Bone marrow (tissue), 2 donors: ENCODE measurements around the gene NEMP1.
"Not testable (repeated sequence)": the region's sequence is repeated elsewhere in the genome, so short reads cannot be mapped to it uniquely, and the experiment has no call there.

ENCODE experiments used
- DNase-seq, 2 donors: peaks; one replicate each; lab custom pipeline; 2025; lab: John Stamatoyannopoulos, UW

The NEMP1 gene

GRCh38 chr12:57029457-57029856, 49.1 kb downstream of the NEMP1 start:
- no peak for DNase-seq

DNA sequence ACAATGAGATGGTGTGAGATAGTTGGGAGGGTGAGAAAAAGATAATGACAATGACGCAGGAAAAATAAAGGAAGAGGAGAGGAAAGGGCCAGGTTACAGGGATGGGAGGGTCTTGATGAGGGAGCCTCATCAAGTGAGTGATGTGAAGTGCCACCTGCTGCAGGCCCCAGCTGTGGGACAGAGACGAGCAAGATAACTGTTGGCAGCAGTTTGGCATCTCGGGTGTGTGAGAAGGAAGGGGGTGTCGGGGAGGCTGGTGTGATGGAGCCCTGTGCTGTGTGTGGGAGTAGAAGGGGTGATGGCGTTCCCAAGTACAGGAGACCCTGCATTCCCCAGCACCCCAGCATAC, 50.8 kb downstream of the NEMP1 start:
- no peak for DNase-seq

DNA sequence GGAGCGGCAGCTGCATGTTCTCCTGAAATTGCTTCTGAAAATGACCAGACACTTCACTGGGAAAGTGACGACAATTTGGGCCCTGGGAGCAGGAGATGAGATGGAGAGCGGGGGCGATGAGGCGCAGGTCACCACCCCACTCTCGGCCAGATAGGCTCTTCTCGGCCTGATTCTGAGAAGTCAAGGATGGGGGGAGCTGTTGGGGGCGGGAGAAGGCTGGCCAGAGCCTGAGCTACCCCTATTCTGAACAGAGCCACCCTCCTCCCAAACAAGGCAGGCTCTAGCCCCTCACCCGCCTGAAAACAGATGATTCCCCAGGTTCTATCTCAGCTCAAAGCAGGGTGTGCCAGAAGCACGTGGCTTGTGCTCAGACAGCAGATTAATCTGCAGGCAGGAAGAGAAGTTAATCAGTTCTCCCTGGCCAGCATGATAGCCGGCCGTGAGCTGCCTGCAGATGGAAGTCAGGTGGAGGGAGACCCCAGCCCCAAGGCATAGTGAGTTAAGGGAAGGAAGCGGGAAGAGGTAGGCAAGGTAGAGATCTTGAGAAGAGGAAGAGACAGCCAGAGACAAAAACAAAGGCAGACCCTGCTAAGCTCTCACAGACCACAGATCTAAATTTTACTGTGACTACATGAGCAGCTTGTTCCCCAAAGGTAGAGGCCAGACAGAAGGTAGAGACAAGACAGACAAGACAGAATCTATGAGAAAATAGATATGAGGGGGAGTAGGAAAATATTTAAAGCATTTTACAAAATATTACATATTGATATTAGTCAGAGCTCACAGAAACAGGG, 51.4 kb downstream of the NEMP1 start:
- DNase-seq = no peak

GRCh38 chr12:57025196-57025595, 53.4 kb downstream of the NEMP1 start:
- no peak for DNase-seq

DNA sequence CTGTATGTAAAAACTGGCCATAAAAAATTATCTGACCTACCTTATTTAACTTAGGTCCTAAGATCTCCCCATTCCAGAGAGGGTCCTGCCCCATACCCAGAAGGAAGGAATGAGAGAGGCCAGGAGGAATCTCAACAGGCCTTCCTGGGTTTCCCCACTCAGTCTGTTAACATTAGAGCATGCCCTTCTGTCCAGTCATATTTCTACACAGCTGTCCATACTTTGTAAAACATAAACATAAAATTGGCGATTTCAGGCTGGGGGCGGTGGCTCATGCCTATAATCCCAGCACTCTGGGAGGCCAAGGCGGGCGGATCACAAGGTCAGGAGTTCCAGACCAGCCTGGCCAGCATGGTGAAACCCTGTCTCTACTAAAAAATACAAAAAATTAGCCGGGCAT, 56.3 kb downstream of the NEMP1 start:
- not testable (repeated sequence) for DNase-seq

DNA sequence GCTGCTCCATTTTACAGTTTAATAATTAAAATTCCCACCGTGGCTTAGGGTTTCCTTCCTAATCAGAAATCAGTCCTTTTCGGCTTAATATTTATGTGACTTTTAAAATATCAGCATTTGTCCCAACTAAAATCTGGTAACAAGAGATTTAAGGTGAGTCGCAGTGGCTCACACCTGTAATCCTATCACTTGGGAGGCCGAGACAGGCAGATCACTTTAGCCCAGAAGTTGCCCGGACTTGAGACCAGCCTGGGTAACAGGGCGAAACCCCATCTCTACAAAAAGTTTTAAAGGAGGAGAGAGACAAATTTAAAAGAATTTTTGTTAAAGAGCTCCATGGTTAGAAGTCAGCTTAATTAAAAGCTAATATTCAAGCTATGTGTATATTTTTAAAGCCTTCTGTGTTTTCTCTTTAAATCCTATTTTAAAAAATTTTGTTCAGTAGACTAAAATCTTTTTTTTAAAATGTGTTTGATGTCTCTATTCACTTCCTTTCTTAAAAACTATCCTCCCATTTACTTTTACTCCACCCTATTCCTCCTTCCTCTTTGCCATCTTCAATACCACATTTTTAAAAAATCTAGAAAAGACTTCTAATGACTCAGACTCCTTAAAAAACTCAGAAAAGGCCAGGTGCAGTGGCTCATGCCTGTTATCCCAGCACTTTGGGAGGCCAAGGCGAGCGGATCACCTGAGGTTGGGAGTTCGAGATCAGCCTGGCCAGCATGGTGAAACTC, 58.4 kb downstream of the NEMP1 start:
- no peak for DNase-seq

GRCh38 chr12:57018906-57019305, 59.7 kb downstream of the NEMP1 start:
- no peak for DNase-seq

DNA sequence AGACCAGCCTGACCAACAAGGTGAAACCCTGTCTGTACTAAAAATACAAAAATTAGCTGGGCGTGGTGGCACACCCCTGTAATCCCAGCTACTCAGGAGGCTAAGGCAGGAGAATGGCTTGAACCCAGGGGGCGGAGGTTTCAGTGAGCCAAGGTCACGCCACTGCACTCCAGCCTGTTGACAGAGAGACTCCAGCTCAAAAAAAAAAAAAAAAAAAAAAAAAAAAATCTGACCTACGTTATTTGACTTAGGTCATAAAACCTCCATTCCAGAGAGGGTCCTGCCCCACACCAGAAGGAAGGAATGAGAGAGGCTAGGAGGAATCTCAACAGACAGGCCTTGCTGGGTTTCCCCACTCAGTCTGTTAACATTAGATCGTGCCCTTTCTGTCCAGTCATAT, 60.2 kb downstream of the NEMP1 start:
- not testable (repeated sequence) for DNase-seq

GRCh38 chr12:57016348-57016747, 62.2 kb downstream of the NEMP1 start, which contains the start of gene TAC3:
Gene TAC3, minus strand, starts transcription at chr12:57016529. Its CDS starts 732 bp downstream, at chr12:57015797.
- no peak for DNase-seq

DNA sequence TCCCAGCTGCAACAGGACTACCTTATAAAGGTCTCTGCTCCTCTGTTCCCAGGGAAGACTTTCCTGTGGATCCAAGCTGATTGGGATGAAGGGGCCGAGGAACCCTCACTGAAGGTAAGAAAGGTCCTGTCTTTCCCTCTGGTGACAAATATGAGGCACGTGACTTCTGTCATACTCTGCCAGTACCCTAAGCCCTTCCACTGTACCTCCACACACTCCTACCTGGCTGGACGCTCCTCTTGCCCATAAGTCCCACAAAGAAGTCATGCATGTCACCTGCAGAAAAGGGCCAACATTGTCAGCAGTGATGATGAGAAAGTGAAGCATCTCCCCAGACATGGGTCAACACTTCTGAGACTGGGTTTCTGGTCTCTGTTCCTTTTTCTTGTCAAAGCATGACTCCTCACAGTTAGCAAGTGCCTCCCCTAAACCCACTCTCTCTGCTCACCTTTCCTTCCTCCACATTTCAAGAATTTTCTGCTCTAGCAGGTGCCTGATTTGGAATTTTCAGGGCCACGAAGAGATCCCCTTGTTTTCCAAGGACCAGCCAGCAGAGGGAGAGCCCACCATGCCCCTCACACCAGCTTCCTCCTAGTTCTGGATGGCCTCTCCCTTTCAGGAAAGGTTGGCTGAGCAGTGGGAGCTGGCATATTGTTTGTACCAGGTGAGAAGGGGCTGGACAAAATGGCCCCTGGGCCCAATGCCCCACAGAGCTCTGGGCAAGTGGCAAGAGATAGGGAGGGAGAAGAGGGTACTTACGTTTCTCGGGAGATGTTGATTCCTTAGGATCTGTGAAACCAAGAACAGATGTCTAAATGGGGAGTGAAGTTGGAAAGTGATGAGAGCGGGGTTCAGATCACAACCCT, 65.8 kb downstream of the NEMP1 start:
- DNase-seq = no peak

GRCh38 chr12:57011438-57012424, 66.9 kb downstream of the NEMP1 start:
- DNase-seq = no peak

DNA sequence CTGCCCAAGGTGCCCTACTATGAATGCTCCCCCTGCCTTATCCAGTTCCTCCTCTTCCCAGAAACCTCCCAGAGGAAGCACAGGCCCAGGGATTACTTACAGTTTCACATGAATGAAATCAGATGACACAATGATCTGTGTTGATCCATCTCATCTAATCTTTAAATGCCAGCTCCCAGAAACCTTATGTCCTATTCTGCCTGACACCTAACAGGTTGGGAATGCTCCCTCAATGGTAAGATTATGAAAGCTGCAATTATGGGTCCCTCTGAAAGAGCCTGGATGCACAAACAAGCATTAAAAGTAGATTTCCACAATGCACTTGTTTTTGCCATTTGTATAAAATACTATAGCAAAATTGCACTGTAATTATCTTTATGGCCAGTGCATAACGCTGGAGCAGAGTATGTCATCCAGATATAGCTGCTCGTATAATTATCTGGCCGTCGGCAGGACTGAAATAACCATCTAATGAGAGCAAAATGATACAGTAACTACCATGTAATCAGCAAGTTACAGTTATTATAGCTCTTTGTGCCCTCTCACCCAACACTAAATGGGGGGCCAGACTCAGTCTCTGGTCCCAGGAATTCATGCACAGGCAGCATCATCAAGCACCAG, 67.9 kb downstream of the NEMP1 start:
- DNase-seq = no peak

- no peak for DNase-seq
These were observed 68.5 kb downstream of the NEMP1 start for GRCh38 chr12:57009949-57010626.

GRCh38 chr12:57008178-57008577, 70.4 kb downstream of the NEMP1 start:
- DNase-seq = peak in 1 of 2 donors; percentile 56

DNA sequence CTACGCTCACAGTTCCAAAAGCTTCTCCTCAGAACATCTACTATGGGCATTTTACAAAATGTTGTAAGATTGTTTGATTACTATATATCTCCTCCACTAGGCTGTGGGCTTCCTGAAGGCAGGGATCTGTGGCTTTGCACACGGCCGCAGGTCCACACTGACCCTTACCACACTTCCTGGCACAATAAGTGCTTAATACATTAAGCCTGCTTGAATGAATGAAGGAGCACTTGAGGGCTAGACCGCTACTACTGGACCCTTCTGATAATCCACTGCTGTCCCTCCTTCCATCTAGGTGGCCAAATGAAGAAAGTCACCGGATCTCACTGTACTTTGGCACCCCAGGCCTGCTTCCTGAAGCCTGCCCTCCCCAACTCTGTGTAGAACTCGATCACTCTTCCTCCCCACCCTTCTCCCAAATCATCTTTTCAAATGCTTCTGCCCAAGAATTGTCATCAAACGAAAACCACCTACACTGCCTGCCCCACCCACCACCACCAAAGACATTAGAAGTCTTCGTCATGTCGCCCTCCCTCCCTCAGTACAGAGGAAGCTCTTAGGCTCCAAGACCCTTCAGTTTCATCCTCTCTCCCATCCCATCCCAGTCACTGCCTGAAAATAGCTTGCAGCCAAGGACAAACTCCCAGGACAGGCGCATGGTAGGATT, 71.6 kb downstream of the NEMP1 start:
- no peak for DNase-seq

GRCh38 chr12:57005980-57006808, 72.4 kb downstream of the NEMP1 start, which contains the start of gene ZBTB39:
Gene ZBTB39, minus strand, starts transcription at chr12:57006546. Its CDS starts 1,629 bp downstream, at chr12:57004917.
- DNase-seq = peak; percentile 51 to 61
